ENCODE results near the gene GNPNAT1.

GRCh38 chr14:52748647-52749292 lies 42.6 kb downstream of the GNPNAT1 start:
- TF ChIP-seq CTCF (IDR thresholded peaks at IDR 0.05) (no peak), EZH2 (IDR thresholded peaks at IDR 0.05; ENCODE audit: borderline replicate concordance, insufficient read depth, low read depth, low read length, poor library complexity, severe bottlenecking) (no peak)

All from B cell (primary cell).